NCI-H460 (cell line): ENCODE results near the gene SLC12A6. TPM values are rescaled to one million over a fixed set of nuclear protein-coding genes. Genes with fewer than 3 reads are reported as not detected.
"Not testable (repeated sequence)": the region's sequence is repeated elsewhere in the genome, so short reads cannot be mapped to it uniquely, and the experiment has no call there.

ENCODE experiments used
- DNase-seq: peaks from one replicate; pipeline ENCODE4 v3.0.0-alpha.2; 2016; ENCODE audit warnings: low read depth; ENCODE audit errors: extremely low read depth
- total RNA-seq: library from RNA; depleted of rRNA; stranded (reverse); fragments of >200 nt; shearing (Covaris generic); gene quantifications from 2 replicates; pipeline ENCODE4 v1.2.3, GENCODE V29; 2014

Gene SLC12A6
- total RNA-seq, 1 experiment from 2014 or later: 6.5 TPM

- DNase-seq: no peak
Measured at GRCh38 chr15:34358367-34358766, 20.8 kb upstream of the SLC12A6 start.

DNA sequence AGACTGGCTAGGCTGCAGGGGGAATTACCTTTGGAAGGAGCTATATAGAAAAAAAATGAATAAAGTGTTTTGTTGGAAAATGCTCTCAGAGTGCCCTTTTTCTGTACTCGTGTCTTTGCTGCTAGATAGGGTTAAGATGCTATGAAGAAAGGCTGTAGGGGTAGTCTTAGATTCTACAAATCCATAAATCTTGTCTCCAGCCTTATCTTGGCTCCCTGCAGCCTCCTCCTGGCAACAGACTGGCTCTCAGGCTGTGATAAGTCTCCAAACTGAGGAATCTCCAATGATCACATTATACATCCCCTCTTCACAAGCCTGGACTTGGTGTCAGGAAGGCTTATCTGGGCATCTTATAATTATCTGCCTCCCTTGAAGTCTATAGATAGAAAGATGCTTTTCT is 20.1 kb upstream of the SLC12A6 start:
- no peak for DNase-seq

- DNase-seq: no peak
Measured at GRCh38 chr15:34355241-34355640, 17.7 kb upstream of the SLC12A6 start.

DNA sequence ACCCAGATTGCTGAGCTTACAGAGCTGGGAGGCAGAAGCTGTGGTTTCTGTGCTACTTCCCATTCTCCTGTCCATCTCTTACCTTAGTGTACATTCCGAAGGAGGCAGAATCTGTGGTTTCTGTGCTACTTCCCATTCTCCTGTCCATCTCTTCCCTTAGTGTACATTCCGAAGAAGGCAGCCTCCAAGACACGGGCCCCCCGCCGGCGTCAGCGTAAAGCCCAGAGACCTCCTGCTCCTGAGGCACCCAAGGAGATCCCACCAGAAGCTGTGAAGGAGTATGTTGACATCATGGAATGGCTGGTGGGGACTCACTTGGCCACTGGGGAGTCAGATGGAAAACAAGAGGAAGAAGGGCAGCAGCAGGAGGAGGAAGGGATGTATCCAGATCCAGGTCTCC is 16.7 kb upstream of the SLC12A6 start:
- DNase-seq: no peak

- no peak for DNase-seq
Measured at GRCh38 chr15:34353627-34354026, 16.0 kb upstream of the SLC12A6 start.

GRCh38 chr15:34352996-34353395 is 15.4 kb upstream of the SLC12A6 start:
- DNase-seq: not testable (repeated sequence)

DNA sequence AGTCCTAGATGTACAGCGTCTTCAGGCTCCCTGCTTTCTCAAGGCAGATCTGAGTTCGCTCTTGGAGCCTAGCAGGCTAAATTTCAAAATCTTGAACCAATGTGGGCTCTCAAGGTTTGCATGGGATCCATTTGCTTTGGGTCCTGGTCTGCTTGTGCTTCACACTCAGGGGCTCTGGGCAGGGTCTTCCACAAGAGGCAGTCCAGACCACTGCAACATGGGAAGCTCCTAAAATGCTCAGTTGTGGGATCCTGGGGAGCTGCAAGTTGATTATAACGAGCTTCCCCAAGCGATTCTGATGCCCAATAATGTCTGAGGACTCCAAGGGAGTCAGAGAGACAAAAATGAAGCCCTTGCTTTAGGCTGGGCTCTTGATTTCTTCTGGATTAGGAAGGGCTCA is 12.2 kb upstream of the SLC12A6 start:
- no peak for DNase-seq

- DNase-seq: no peak
Measured at GRCh38 chr15:34348735-34349300, 11.2 kb upstream of the SLC12A6 start.

DNA sequence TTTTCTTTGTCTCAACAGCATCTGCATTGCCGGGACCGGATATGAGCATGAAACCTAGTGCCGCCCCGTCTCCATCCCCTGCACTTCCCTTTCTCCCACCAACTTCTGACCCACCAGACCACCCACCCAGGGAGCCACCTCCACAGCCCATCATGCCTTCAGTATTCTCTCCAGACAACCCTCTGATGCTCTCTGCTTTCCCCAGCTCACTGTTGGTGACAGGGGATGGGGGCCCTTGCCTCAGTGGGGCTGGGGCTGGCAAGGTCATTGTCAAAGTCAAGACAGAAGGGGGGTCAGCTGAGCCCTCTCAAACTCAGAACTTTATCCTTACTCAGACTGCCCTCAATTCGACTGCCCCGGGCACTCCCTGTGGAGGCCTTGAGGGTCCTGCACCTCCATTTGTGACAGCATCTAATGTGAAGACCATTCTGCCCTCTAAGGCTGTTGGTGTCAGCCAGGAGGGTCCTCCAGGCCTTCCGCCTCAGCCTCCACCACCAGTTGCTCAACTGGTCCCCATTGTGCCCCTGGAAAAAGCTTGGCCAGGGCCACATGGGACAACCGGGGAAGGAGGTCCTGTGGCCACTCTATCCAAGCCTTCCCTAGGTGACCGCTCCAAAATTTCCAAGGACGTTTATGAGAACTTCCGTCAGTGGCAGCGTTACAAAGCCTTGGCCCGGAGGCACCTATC is 10.5 kb upstream of the SLC12A6 start:
- no peak for DNase-seq

DNA sequence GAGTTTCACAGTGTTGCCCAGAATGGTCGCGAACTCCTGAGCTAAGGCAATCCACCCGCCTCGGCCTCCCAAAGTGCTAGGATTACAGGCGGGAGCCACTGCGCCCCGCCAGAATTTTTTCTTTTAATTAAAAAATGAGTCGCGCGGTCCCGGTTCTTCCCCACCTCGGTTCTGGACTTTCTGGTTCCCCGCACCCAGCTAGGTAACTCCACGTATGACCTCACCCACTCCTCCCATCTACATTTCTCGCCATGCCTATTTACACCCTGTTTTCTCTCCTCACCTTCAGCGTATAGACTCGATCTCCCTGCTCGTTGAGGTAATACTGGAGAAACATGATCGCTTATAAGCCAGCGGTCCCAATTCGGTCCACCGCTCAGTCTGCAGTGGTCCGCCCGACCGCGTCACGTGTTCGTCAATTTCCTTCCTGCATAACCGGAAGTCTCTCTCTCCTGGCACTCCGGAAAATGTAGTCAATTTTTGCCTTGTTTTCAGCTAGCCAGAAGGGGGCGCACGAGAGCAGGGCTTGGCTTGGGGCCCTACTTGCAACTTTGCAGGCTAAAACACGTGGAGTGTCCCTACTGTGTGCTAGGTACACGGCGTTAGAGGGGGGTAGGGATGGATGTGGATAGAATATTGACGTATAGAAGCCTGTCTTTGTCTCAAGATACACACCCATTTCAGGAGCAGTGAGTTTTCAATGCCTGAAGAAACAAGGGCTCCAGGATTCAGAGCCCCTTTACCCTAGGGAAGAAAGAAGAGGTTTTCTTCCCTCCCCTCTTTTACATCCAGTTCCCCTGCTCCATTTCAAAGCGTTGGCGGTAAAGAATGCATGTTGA is 5.4 kb upstream of the SLC12A6 start, which contains the start of the genes NOP10 and NUTM1:
Gene NOP10, minus strand, starts transcription at position 400 of the 839 bp plus-strand sequence. Its CDS starts 63 bp downstream, at position 337.
Gene NUTM1, plus strand, starts transcription at position 579 of the 839 bp plus-strand sequence. CDS start 382 bp downstream, outside the sequence.
- DNase-seq: peak; percentile 82

- DNase-seq: not testable (repeated sequence)
Measured at GRCh38 chr15:34342213-34342736, 4.7 kb upstream of the SLC12A6 start.

- no peak for DNase-seq
Measured at GRCh38 chr15:34341381-34342212, 4.0 kb upstream of the SLC12A6 start.

GRCh38 chr15:34339946-34340345 is 2.4 kb upstream of the SLC12A6 start:
- no peak for DNase-seq

DNA sequence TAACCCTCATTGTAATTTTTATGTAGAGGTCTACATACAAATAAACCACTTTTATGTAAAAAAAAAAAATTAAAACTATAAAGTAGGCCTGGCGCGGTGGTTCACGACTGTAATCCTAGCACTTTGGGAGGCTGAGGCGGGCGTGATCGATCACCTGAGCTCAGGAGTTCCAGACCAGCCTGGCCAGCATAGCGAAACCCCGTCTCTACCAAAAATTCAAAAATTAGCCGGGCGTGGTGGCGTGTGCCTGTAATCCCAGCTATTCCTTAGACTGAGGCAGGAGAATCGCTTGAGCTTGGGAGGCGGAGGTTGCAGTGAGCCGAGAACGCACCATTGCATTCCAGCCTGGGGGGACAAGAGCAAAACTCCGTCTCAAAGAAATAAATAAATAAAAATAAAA is 766 bp upstream of the SLC12A6 start:
- DNase-seq: no peak

DNA sequence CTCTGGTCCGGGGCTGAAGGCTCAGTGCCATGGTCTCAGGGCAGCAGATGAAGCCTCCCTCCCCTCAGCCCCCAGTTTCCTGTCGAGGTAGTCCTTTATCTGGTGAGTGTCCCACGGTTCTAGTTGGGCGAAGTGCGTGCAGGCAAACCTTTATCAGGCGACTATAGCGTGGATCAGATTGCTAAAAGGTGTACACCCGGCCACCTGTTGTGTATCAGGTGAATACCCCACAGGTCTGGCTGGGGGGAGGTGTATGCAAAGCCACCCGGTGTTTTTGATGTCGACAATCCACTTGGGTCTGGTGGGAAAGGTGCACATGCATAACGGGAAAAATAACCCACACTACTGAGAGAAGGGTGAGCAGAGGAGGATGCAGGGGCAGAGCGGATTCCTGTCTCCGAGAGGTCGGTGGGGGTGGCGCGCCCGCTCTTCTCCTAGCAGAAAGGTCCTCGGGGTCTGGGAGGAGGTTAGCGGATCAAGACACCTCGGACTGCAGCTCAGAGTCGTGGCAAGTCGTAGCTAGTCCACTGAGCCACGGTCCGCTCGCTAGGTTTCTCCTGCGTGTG is 507 bp downstream of the SLC12A6 start:
- no peak for DNase-seq

DNA sequence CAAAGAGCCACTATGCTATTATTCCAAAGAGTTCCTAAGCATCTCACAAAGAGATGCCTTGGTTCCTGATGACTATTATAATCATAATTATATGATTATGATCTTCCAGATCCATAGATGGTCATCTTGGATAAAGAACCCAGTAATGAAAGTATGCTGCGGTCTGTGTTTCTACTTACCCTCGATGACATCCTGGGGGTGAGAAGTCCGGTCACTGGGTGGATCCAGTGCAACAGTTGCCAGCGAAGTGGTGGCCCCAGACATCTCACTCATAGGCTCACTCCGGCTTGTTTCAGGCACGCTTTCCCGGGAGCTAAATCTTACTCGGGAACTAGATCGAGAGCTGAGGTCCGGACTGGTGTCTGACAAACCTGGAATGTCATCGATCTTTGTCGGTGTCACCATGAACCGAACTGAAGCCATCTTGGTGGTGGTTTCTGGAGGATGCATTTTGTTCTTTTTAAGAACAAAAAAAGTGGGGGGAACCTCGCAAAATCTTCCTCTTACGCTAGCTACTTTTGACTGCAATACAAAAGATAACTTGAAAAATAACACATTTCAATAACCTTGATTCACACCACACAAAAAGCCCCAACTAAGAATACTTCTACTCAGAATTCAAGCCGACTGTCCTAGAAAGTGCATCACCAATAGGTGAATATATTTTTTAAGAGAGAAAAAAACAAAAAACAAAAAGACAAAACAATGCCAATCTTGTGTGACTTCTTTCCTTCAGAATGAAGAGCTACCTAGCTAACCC is 1.2 kb downstream of the SLC12A6 start:
- no peak for DNase-seq

GRCh38 chr15:34335176-34336032 is 2.2 kb downstream of the SLC12A6 start:
- no peak for DNase-seq

- no peak for DNase-seq
Measured at GRCh38 chr15:34334672-34335071, 2.9 kb downstream of the SLC12A6 start.
